H9 (cell line): ENCODE results near the gene PNKP. TPM values are rescaled to one million over a fixed set of nuclear protein-coding genes. Genes with fewer than 3 reads are reported as not detected.

Source experiments
- DNase-seq: peaks from one replicate; pipeline ENCODE4 v3.0.0-alpha.2; 2017
- H2AFZ ChIP-seq: one replicate; pipeline ENCODE4 v1.6.1; 2013; ENCODE audit warnings: mild to moderate bottlenecking, low read length, control low read depth, moderate library complexity
- H2AK5ac ChIP-seq: 2 replicates; pipeline ENCODE4 v1.6.1; 2013; ENCODE audit warnings: low read length, control low read depth, mixed read lengths; ENCODE audit not compliant: insufficient read length
- H2BK120ac ChIP-seq: one replicate; pipeline ENCODE4 v1.6.1; 2013; ENCODE audit warnings: low read depth, mild to moderate bottlenecking, low read length, control low read depth, inconsistent platforms; ENCODE audit not compliant: poor library complexity, severe bottlenecking
- H2BK12ac ChIP-seq: 2 replicates; pipeline ENCODE4 v1.6.1; 2013; ENCODE audit warnings: low read length, control low read depth, mixed read lengths, low read depth; ENCODE audit not compliant: insufficient read length
- H2BK15ac ChIP-seq: 2 replicates; pipeline ENCODE4 v1.6.1; 2013; ENCODE audit warnings: low read depth, low read length, control low read depth
- H2BK20ac ChIP-seq: one replicate; pipeline ENCODE4 v1.6.1; 2013; ENCODE audit warnings: low read depth, mild to moderate bottlenecking, low read length, control low read depth, inconsistent platforms; ENCODE audit not compliant: poor library complexity, severe bottlenecking
- H2BK5ac ChIP-seq: 2 replicates; pipeline ENCODE4 v1.6.1; 2013; ENCODE audit warnings: low read length, control low read depth, mixed read lengths; ENCODE audit not compliant: insufficient read length
- H3K14ac ChIP-seq: 2 replicates; pipeline ENCODE4 v1.6.1; 2013; ENCODE audit warnings: low read length, control low read depth; ENCODE audit not compliant: insufficient read depth
- H3K18ac ChIP-seq: 2 replicates; pipeline ENCODE4 v1.6.1; 2013; ENCODE audit warnings: low read depth, mild to moderate bottlenecking, mixed read lengths, low read length, control low read depth; ENCODE audit not compliant: insufficient read length
- H3K23ac ChIP-seq: 2 replicates; pipeline ENCODE4 v1.6.1; 2013; ENCODE audit warnings: low read length, control low read depth, mixed read lengths, low read depth; ENCODE audit not compliant: insufficient read length
- H3K23me2 ChIP-seq: 2 replicates; pipeline ENCODE4 v1.6.1; 2013; ENCODE audit warnings: low read depth, mild to moderate bottlenecking, mixed read lengths, low read length, control low read depth; ENCODE audit not compliant: insufficient read length, poor library complexity, severe bottlenecking
- H3K27ac ChIP-seq: 2 replicates; pipeline ENCODE4 v1.5.1; 2013; ENCODE audit warnings: low read length, control low read depth, mixed read lengths, low read depth; ENCODE audit not compliant: insufficient read length
- H3K27me3 ChIP-seq: 2 replicates; pipeline ENCODE4 v1.6.1; 2013; ENCODE audit warnings: low read length, control low read depth, inconsistent platforms; ENCODE audit not compliant: insufficient read depth
- H3K4ac ChIP-seq: 2 replicates; pipeline ENCODE4 v1.6.1; 2013; ENCODE audit warnings: low read depth, mild to moderate bottlenecking, control low read depth, inconsistent platforms, low read length, moderate library complexity
- H3K4me1 ChIP-seq: 2 replicates; pipeline ENCODE4 v1.6.1; 2013; ENCODE audit warnings: low read length, control low read depth, inconsistent platforms; ENCODE audit not compliant: insufficient read depth
- H3K4me2 ChIP-seq: 2 replicates; pipeline ENCODE4 v1.6.1; 2013; ENCODE audit warnings: low read length, control low read depth, mixed read lengths; ENCODE audit not compliant: insufficient read length, insufficient read depth
- H3K56ac ChIP-seq: 2 replicates; pipeline ENCODE4 v1.6.1; 2013; ENCODE audit warnings: low read depth, mild to moderate bottlenecking, mixed read lengths, low read length, control low read depth; ENCODE audit not compliant: insufficient read length
- H3K79me1 ChIP-seq: 2 replicates; pipeline ENCODE4 v1.6.1; 2013; ENCODE audit warnings: low read depth, mild to moderate bottlenecking, moderate library complexity, low read length, control low read depth, inconsistent platforms; ENCODE audit not compliant: insufficient read depth, poor library complexity, severe bottlenecking
- H3K79me2 ChIP-seq: 2 replicates; pipeline ENCODE4 v1.6.1; 2013; ENCODE audit warnings: low read length, control low read depth, inconsistent platforms; ENCODE audit not compliant: insufficient read depth
- H3K9ac ChIP-seq: 2 replicates; pipeline ENCODE4 v1.6.1; 2013; ENCODE audit warnings: low read length, control low read depth, mixed read lengths; ENCODE audit not compliant: insufficient read length; ENCODE audit errors: extremely low read depth
- H3K9me3 ChIP-seq: one replicate; pipeline ENCODE4 v1.6.1; 2013; ENCODE audit warnings: low read depth, low read length, inconsistent platforms; ENCODE audit not compliant: control insufficient read depth
- H3T11ph ChIP-seq: one replicate; pipeline ENCODE4 v1.6.1; 2013; ENCODE audit warnings: mild to moderate bottlenecking, low read length, control low read depth, inconsistent platforms
- H4K20me1 ChIP-seq: one replicate; pipeline ENCODE4 v1.6.1; 2013; ENCODE audit not compliant: control insufficient read depth, insufficient read length, insufficient read depth
- H4K5ac ChIP-seq: 2 replicates; pipeline ENCODE4 v1.6.1; 2013; ENCODE audit warnings: low read depth, mild to moderate bottlenecking, mixed read lengths, low read length, control low read depth; ENCODE audit not compliant: insufficient read length
- H4K8ac ChIP-seq: replicated peaks from 2 replicates; pipeline ENCODE4 v1.6.1; 2013; ENCODE audit warnings: low read length, control low read depth, mixed read lengths, low read depth; ENCODE audit not compliant: insufficient read length
- H4K91ac ChIP-seq: 2 replicates; pipeline ENCODE4 v1.6.1; 2013; ENCODE audit warnings: low read depth, mild to moderate bottlenecking, moderate library complexity, mixed read lengths, low read length, control low read depth; ENCODE audit not compliant: insufficient read length
- H3K27ac Mint-ChIP-seq, 3 experiments: 2 replicates in 2 of 3; 3 replicates in 1 of 3; pipeline ENCODE4 v1.8.0; 2020 to 2021; ENCODE audit warnings: mixed read lengths in 3 of 3, mild to moderate bottlenecking in 1 of 3, moderate library complexity in 1 of 3
- H3K27me3 Mint-ChIP-seq: 2 replicates; pipeline ENCODE4 v1.8.0; 2021; ENCODE audit warnings: low read depth, mild to moderate bottlenecking, moderate library complexity, mixed read lengths
- H3K36me3 Mint-ChIP-seq, 3 experiments: 2 replicates in 2 of 3; 3 replicates in 1 of 3; pipeline ENCODE4 v1.8.0; 2020 to 2021; ENCODE audit warnings: low read depth in 3 of 3, mixed read lengths in 3 of 3; ENCODE audit not compliant: insufficient read depth in 1 of 3
- H3K4me1 Mint-ChIP-seq, 2 experiments: 2 replicates each; pipeline ENCODE4 v1.8.0; 2020; ENCODE audit warnings: mixed read lengths in 2 of 2
- H3K4me3 Mint-ChIP-seq, 2 experiments: 2 replicates in 1 of 2; 3 replicates in 1 of 2; pipeline ENCODE4 v1.8.0; 2020 to 2021; ENCODE audit warnings: mild to moderate bottlenecking in 2 of 2, mixed read lengths in 2 of 2, moderate library complexity in 1 of 2
- H3K9me3 Mint-ChIP-seq, 2 experiments: 2 replicates in 1 of 2; 3 replicates in 1 of 2; pipeline ENCODE4 v1.8.0; 2020; ENCODE audit warnings: mild to moderate bottlenecking in 2 of 2, mixed read lengths in 2 of 2, moderate library complexity in 1 of 2
- WGBS: extraction: QIAGEN DNeasy Blood & Tissue Kit; methylation state at CpG from one replicate; pipeline ENCODE4 v1.1.7; 2013; ENCODE audit warnings: missing lambda C conversion rate, low lambda C conversion rate, mixed read lengths; ENCODE audit not compliant: insufficient read length; ENCODE audit errors: extremely low coverage; 5-methylcytosine and 5-hydroxymethylcytosine counted together
- total RNA-seq: library from RNA; stranded (reverse); gene quantifications from 2 replicates; pipeline ENCODE4 v1.2.1, GENCODE V29; 2021
- TF ChIP-seq, protein P1 (sequence below): fragments of 200-600 bp; sonication (generic); conservative IDR thresholded peaks from 3 replicates; pipeline ENCODE4 v1.8.0; 2021; ENCODE audit warnings: antibody characterized with exemption, mild to moderate bottlenecking

PNKP gene
- total RNA-seq, 1 experiment from 2014 or later, result 157 TPM

DNA sequence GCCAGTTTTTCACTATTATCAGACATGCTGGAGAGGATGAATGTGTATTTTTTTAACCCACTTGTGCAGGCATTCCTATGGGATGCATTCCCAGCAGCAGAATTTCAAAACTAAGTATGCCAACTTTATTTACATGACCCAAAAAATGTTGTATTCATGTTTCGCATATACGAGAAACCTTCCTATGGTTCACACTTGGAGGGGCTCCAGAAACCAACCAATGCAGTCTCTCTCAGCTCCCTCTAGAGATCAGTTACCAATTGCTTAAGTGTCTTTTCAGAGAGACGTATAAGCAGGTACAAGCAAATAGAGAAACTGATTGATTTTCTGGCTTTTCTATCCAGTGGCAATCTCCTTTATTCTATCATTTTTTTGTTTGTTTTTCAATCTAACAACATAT lies 22.0 kb downstream of the PNKP start:
- H3K23ac ChIP-seq, result no peak overlapping the region
- H3K27ac Mint-ChIP-seq, result no peak overlapping the region
- no peak overlapping the region for H2BK120ac ChIP-seq
- H4K8ac ChIP-seq, result no peak overlapping the region
- H3K79me1 ChIP-seq, result no peaks in the 10 kb centered on the region
- no peak overlapping the region for H3K18ac ChIP-seq
- no peaks in the 10 kb centered on the region for H4K20me1 ChIP-seq
- no peak overlapping the region for H3K56ac ChIP-seq
- peaks cover 18 to 23% (median 18%) of the 10 kb centered on the region in 3 experiments for H3K36me3 Mint-ChIP-seq
- H3K4me3 Mint-ChIP-seq, result no peak overlapping the region
- no peak overlapping the region for H3K14ac ChIP-seq
- H3T11ph ChIP-seq, result no peak overlapping the region
- no peak overlapping the region for H2AK5ac ChIP-seq
- no peak overlapping the region for H2BK15ac ChIP-seq
- no peak overlapping the region for H4K91ac ChIP-seq
- H3K9me3 Mint-ChIP-seq, result peaks cover 0 to 4% of the 10 kb centered on the region in 2 experiments; a peak in 2 of 5 replicates
- no peak overlapping the region for H3K4me2 ChIP-seq
- no peak overlapping the region for H2BK5ac ChIP-seq
- H3K4ac ChIP-seq, result no peak overlapping the region
- H3K27me3 ChIP-seq, result no peaks in the 10 kb centered on the region
- H3K27me3 Mint-ChIP-seq, result peaks cover 1% of the 10 kb centered on the region
- H3K27ac ChIP-seq, result no peak overlapping the region
- H2BK12ac ChIP-seq, result no peak overlapping the region
- DNase-seq, result no peak
- no peak overlapping the region for H4K5ac ChIP-seq
- H3K9me3 ChIP-seq, result no peaks in the 10 kb centered on the region
- H3K4me1 Mint-ChIP-seq, result peaks cover 10 to 11% of the 10 kb centered on the region in 2 experiments
- TF ChIP-seq, protein P1, sequence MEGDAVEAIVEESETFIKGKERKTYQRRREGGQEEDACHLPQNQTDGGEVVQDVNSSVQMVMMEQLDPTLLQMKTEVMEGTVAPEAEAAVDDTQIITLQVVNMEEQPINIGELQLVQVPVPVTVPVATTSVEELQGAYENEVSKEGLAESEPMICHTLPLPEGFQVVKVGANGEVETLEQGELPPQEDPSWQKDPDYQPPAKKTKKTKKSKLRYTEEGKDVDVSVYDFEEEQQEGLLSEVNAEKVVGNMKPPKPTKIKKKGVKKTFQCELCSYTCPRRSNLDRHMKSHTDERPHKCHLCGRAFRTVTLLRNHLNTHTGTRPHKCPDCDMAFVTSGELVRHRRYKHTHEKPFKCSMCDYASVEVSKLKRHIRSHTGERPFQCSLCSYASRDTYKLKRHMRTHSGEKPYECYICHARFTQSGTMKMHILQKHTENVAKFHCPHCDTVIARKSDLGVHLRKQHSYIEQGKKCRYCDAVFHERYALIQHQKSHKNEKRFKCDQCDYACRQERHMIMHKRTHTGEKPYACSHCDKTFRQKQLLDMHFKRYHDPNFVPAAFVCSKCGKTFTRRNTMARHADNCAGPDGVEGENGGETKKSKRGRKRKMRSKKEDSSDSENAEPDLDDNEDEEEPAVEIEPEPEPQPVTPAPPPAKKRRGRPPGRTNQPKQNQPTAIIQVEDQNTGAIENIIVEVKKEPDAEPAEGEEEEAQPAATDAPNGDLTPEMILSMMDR, result no peak
- no peak overlapping the region for H3K9ac ChIP-seq
- no peak overlapping the region for H2BK20ac ChIP-seq
- WGBS, result no CpG with 5 or more reads among the region's 3 CpGs
- peaks cover 4% of the 10 kb centered on the region for H3K23me2 ChIP-seq
- no peaks in the 10 kb centered on the region for H3K79me2 ChIP-seq
- H3K4me1 ChIP-seq, result no peaks in the 10 kb centered on the region; the same call in 1 of the 2 replicates
- H2AFZ ChIP-seq, result no peak overlapping the region
